HG03521 (cell line): ENCODE data around the gene SDF4.
"Not testable (repeated sequence)": the region's sequence is repeated elsewhere in the genome, so short reads cannot be mapped to it uniquely, and the experiment has no call there.

Experiments used
- ATAC-seq: cut with Tn5 transposase; IDR thresholded peaks from one replicate; pipeline ENCODE4 v1.9.1; 2021; ENCODE audit warnings: mild to moderate bottlenecking, moderate library complexity; ENCODE audit not compliant: unreplicated experiment

Gene SDF4

DNA sequence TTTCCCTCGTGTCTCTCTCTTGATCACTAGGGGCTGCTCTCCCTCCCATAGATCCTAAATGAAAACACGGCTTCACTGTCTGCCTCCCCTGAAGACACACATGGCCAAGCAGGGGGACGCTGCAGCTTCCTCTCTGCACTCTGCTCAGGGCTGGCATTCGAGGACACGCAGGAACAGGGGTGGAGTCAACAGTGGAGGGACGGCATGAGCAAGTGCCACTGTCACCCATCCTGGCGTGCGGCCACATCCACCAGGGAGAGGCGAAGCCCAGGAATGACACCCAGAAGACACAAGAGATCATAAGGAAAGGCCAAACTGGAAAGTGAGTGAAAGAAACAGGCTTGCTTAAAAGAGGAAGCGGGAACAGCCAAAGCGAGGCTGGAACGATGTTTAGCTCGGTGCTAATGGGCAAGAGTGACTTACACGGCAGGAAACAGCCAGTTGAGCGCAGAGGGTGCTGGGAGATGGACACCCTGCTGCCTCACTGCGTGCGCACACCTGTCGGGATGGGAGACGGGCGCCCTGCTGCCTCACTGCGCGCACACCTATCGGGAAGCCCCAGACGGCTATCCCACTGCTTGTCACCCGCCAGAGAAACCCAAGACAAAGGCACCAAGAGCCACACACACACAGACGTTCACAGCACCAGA lies 28.3 kb upstream of the SDF4 start:
- ATAC-seq: no peak

- ATAC-seq: no peak
Observed at GRCh38 chr1:1259540-1259939, 27.7 kb upstream of the SDF4 start.

- no peak for ATAC-seq
Observed at GRCh38 chr1:1259119-1259488, 27.3 kb upstream of the SDF4 start.

GRCh38 chr1:1256956-1257871 lies 25.4 kb upstream of the SDF4 start:
- ATAC-seq: no peak

DNA sequence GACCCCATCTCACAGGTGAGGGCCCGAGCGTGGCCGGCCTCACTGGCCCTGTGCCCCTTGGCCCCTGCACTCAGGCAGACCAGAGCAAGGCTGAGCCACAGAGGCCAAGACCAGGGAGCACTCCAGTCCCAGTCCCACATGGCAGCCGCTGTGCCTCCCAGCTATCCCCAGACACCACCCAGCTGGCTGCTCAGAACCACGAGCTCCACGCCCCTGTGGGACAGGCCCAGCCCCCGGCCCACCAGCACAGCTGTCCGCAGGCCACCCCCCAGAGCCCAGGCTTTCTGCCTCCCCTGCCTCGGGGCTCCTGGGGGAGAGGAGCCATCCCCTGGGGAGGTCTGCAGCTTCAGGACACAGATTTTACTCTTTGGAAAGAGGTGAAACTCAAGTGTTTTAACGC lies 23.8 kb upstream of the SDF4 start:
- ATAC-seq: no peak

DNA sequence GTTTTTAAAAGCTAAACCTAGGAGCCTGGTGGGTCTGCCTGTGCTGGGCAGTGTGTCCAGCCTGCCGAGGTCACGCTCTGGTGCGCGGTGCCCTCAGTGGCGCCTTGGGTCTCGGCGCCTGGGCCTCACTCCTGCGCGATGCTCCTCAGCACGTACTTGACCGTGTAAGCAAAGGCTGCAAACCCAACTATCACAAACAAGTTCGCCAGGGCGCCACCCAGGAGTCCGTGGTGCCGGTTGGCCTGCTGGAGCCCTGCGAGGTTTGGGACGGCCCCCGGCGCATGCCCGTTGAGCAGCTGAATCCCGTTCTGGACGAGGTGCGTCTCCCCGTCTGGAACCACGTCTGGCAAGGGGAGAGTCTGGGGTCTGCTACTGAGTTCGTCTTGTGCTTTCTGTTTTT lies 23.3 kb upstream of the SDF4 start:
- no peak for ATAC-seq

- no peak for ATAC-seq
Observed at GRCh38 chr1:1254667-1254998, 22.8 kb upstream of the SDF4 start.

GRCh38 chr1:1253972-1254666 lies 22.3 kb upstream of the SDF4 start:
- ATAC-seq: no peak

- ATAC-seq: no peak
Observed at GRCh38 chr1:1253314-1253713, 21.5 kb upstream of the SDF4 start.

DNA sequence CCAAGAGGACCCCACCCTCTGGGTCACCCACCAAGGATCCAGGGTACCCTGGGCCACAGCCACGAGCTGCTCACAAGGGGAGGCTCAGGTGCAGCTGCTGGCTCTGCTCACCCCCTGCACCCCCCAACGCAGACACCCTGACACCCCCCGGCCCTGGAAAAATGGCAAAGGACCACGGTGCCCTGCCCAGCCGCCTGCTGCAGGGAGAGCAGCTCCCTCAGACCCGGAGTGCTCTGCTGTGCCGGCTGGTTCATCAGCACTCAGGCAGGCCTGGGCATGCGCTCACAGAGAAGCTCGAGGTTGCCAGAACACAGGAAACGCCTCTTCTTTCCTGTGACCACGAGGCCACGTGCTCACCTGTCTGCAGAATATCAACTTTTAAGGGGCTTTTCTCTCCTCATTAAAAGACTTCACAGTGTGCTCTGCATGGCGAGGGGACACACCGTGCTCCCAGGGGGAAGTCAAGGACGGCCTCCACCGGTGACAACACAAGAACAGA lies 19.0 kb upstream of the SDF4 start:
- ATAC-seq: peak; percentile 59

DNA sequence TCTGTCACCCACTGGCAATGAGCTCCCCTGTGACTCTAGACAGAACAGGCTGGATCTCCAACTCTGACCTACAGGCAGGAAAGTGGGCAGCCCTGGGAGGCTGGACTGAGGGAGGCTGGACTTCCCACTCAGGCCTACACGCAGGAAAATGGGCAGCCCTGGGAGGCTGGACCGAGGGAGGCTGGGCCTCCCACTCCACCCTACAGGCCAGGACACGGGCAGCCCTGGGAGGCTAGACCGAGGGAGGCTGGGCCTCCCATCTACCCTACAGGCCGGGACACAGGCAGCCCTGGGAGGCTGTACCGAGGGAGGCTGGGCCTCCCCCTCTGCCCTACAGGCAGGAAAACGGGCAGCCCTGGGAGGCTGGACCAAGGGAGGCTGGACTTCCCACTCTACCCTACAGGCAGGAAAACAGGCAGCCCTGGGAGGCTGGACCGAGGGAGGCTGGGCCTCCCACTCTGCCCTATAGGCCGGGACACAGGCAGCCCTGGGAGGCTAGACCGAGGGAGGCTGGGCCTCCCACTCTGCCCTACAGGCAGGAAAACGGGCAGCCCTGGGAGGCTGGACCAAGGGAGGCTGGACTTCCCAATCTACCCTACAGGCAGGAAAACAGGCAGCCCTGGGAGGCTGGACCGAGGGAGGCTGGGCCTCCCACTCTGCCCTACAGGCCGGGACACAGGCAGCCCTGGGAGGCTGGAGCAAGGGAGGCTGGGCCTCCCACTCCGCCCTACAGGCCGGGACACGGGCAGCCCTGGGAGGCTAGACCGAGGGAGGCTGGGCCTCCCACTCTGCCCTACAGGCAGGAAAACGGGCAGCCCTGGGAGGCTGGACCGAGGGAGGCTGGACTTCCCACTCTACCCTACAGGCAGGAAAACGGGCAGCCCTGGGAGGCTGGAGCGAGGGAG lies 16.5 kb upstream of the SDF4 start:
- ATAC-seq: not testable (repeated sequence)

GRCh38 chr1:1247341-1247913 lies 15.6 kb upstream of the SDF4 start:
- no peak for ATAC-seq

DNA sequence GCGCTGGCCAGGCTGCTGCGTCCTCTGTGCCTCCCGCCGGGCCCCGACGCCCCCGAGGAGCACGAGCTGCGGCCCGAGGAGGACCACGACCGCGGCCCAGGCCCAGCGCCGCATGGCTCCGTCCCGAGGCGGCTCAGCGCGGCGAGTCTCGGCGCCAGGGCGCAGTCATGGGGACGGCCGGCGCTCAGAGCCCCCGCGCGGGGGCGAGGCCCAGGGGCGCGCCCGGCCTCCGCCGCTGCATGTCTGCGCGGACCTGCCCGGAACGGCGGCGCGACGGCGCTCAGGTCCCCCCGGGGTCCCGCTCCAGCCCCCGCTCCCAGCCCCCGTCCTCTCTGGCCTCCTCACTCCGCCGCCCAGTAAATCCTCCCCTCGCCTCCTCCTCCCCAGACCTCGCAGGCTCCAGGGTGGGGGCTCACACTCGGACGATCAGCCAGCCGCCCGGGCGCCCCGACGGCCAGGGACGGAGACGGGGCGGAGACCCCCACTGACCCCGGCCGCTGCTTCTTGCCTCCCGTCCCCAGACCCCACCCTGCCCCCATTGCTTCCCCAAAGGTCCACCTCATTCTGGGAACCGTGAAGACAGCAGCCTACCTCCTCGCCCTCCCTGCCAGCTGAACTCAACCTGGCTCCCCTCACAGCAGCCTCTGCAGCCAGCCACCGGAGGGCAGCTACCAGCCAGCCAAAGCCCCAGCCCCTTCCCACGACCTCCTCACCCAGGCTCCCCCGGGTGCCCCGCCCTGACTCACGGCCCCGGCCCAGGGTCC lies 15.0 kb upstream of the SDF4 start, which contains the start of gene C1QTNF12:
Gene C1QTNF12 (minus strand): TSS at position 146 of the 764 bp plus-strand sequence. CDS start 32 bp downstream, at position 114.
- no peak for ATAC-seq

DNA sequence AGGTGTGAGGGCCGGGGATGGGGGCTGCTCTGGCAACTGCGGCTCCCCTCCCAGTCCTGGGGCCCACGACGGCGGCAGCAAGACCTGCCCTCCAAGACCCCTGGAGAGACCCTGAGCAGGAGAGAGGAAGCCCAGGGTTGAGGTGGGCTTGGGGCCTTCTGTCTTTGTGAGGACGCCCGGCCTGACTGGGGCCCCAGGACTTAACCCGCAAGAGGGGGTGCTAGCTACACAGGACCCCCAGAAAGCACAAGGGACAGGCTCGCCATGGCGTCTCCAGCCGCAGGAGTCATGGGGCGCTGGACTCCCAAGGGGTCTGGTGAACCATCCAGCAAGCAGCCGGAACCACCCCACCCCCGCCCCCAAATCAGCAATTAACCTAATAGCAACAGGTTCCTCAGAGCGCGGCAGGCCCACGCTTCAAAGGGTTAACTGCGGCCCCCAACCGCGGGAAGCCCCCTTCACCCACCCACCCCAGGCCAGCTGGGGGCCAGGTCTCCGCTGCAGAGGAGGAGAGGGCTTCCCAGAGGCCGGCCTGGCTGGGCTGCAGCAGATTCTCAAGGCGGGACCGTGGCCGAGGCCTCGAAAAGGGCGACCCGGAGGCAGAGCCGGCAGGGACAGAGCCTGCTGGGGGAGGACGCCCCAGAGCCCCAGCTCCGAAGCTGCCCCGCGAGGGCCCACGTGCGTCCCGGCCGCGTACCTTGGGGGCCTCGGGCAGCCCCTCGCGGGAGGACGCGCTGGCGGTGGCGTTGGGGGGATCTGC lies 14.2 kb upstream of the SDF4 start:
- ATAC-seq: no peak

DNA sequence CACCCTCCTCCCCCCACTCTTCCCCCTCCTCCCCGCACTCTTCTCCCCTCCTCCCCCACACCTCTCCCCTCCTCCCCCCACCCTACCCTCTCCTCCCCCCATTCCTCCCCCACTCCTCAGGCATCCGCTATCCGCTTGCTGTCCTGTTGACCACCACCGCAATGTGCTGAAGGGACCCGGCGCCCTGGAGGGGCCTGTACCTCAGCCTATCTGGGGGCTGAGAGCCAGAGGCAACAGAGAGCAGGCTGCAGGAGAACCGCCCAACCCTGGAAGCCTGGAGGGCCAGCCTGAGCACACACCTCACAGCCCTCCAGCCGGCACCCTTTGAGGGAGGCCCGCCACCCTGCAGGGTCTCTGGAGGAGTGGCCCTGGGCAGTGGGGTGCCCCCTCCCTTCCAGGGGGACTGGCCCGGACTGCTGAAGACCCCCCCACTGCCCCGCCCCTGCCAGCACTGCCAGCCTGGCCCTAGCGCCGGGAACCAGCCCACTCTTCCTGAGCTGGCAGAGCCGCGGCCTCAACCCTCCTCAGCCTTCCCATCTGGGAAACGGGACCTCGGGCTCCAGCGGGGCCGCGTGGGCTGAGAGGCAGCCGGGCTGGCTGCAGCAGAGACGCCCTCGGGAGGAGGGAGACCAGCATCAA lies 13.5 kb upstream of the SDF4 start:
- ATAC-seq: no peak

DNA sequence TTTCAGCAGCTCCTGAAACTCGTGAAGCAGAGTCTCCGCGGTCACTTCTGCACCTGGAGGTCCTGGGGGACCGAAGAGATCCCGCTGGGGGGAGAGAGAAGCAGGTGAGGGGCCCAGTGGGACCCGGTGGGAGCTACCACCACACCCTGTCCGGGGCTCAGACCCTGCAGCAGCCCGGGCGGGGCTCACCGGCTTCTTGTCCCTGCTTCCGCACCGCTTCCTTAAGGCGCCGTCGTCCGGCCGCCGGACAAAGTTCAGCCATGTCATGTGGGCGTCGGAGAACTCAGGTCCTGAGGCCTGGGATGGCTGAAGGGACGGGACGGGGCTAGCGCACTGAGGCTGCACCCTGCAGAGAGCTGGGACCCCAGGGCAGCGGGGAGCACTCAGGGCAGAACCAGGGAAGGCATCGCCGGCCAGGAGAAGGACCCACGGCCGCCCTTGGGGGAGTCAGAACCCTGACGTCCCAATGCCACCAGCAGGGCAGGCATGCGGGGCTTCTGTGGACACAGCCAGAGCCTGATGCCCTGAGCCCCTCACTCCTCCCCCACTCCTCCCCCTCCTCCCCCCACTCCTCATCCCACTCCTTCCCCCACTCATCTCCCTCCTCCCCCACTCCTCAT lies 12.5 kb upstream of the SDF4 start:
- no peak for ATAC-seq

GRCh38 chr1:1243807-1244191 lies 12.0 kb upstream of the SDF4 start:
- ATAC-seq: no peak

- no peak for ATAC-seq
Observed at GRCh38 chr1:1243266-1243660, 11.5 kb upstream of the SDF4 start.
